ENCODE data around the gene OVAAL.
"Not testable (repeated sequence)": the region's sequence is repeated elsewhere in the genome, so short reads cannot be mapped to it uniquely, and the experiment has no call there.

The OVAAL gene

GRCh38 chr1:180540697-180541594 is 17.8 kb upstream of the OVAAL start:
- H3K27ac ChIP-seq (ENCODE audit: low read depth, low read length), result no peak overlapping the region

GRCh38 chr1:180542113-180542837 is 16.5 kb upstream of the OVAAL start:
- Histone ChIP-seq H3K27ac (ENCODE audit: low read depth, low read length) (no peak overlapping the region), H3K9ac (ENCODE audit: low read depth in 1 of 2, low read length in 2 of 2) (no peak overlapping the region), H3K27me3 (ENCODE audit: control insufficient read depth in 1 of 2, insufficient read depth in 2 of 2, low read length in 2 of 2) (no peaks in the 10 kb centered on the region), H3K4me3 (ENCODE audit: low read depth in 1 of 2, low read length in 2 of 2) (no peak overlapping the region), H3K4me1 (ENCODE audit: control insufficient read depth in 1 of 2, insufficient read depth in 2 of 2, low read length in 2 of 2) (no peaks in the 10 kb centered on the region), H3K9me3 (ENCODE audit: control insufficient read depth in 1 of 2, low read length in 2 of 2) (no peaks in the 10 kb centered on the region), H3K36me3 (ENCODE audit: control insufficient read depth in 1 of 2, insufficient read depth in 2 of 2, low read length in 2 of 2) (no peaks in the 10 kb centered on the region)

More at GRCh38 chr1:180540697-180541594, 17.8 kb upstream of the OVAAL start:
- H3K4me1 ChIP-seq (ENCODE audit: control insufficient read depth in 1 of 2, insufficient read depth in 2 of 2, low read length in 2 of 2), result no peaks in the 10 kb centered on the region
- H3K4me3 ChIP-seq (ENCODE audit: low read depth in 1 of 2, low read length in 2 of 2), result no peak overlapping the region
- peaks cover 0 to 6% of the 10 kb centered on the region in 2 donors for H3K27me3 ChIP-seq (ENCODE audit: control insufficient read depth in 1 of 2, insufficient read depth in 2 of 2, low read length in 2 of 2)
- H3K9ac ChIP-seq (ENCODE audit: low read depth in 1 of 2, low read length in 2 of 2), result no peak overlapping the region
- no peaks in the 10 kb centered on the region for H3K9me3 ChIP-seq (ENCODE audit: control insufficient read depth in 1 of 2, low read length in 2 of 2)
- no peaks in the 10 kb centered on the region for H3K36me3 ChIP-seq (ENCODE audit: control insufficient read depth in 1 of 2, insufficient read depth in 2 of 2, low read length in 2 of 2)

- Histone ChIP-seq H3K9ac (ENCODE audit: low read depth in 1 of 2, low read length in 2 of 2) (no peak overlapping the region), H3K27me3 (ENCODE audit: control insufficient read depth in 1 of 2, insufficient read depth in 2 of 2, low read length in 2 of 2) (no peaks in the 10 kb centered on the region), H3K4me1 (ENCODE audit: control insufficient read depth in 1 of 2, insufficient read depth in 2 of 2, low read length in 2 of 2) (no peaks in the 10 kb centered on the region), H3K27ac (ENCODE audit: low read depth, low read length) (no peak overlapping the region), H3K4me3 (ENCODE audit: low read depth in 1 of 2, low read length in 2 of 2) (no peak overlapping the region), H3K9me3 (ENCODE audit: control insufficient read depth in 1 of 2, low read length in 2 of 2) (no peaks in the 10 kb centered on the region), H3K36me3 (ENCODE audit: control insufficient read depth in 1 of 2, insufficient read depth in 2 of 2, low read length in 2 of 2) (no peaks in the 10 kb centered on the region)
These were observed 16.0 kb upstream of the OVAAL start for GRCh38 chr1:180542838-180543145.

- Histone ChIP-seq H3K9me3 (ENCODE audit: control insufficient read depth in 1 of 2, low read length in 2 of 2) (no peaks in the 10 kb centered on the region), H3K4me1 (ENCODE audit: control insufficient read depth in 1 of 2, insufficient read depth in 2 of 2, low read length in 2 of 2) (no peaks in the 10 kb centered on the region), H3K27ac (ENCODE audit: low read depth, low read length) (no peak overlapping the region), H3K9ac (ENCODE audit: low read depth in 1 of 2, low read length in 2 of 2) (no peak overlapping the region), H3K27me3 (ENCODE audit: control insufficient read depth in 1 of 2, insufficient read depth in 2 of 2, low read length in 2 of 2) (no peaks in the 10 kb centered on the region), H3K4me3 (ENCODE audit: low read depth in 1 of 2, low read length in 2 of 2) (no peak overlapping the region), H3K36me3 (ENCODE audit: control insufficient read depth in 1 of 2, insufficient read depth in 2 of 2, low read length in 2 of 2) (no peaks in the 10 kb centered on the region)
These were observed 14.7 kb upstream of the OVAAL start for GRCh38 chr1:180544050-180544449.

GRCh38 chr1:180545991-180546390 is 12.8 kb upstream of the OVAAL start:
- Histone ChIP-seq H3K27ac (ENCODE audit: low read depth, low read length) (no peak overlapping the region), H3K36me3 (ENCODE audit: control insufficient read depth in 1 of 2, insufficient read depth in 2 of 2, low read length in 2 of 2) (no peaks in the 10 kb centered on the region), H3K9ac (ENCODE audit: low read depth in 1 of 2, low read length in 2 of 2) (no peak overlapping the region), H3K27me3 (ENCODE audit: control insufficient read depth in 1 of 2, insufficient read depth in 2 of 2, low read length in 2 of 2) (no peaks in the 10 kb centered on the region), H3K4me1 (ENCODE audit: control insufficient read depth in 1 of 2, insufficient read depth in 2 of 2, low read length in 2 of 2) (no peaks in the 10 kb centered on the region), H3K9me3 (ENCODE audit: control insufficient read depth in 1 of 2, low read length in 2 of 2) (no peaks in the 10 kb centered on the region), H3K4me3 (ENCODE audit: low read depth in 1 of 2, low read length in 2 of 2) (no peak overlapping the region)

DNA sequence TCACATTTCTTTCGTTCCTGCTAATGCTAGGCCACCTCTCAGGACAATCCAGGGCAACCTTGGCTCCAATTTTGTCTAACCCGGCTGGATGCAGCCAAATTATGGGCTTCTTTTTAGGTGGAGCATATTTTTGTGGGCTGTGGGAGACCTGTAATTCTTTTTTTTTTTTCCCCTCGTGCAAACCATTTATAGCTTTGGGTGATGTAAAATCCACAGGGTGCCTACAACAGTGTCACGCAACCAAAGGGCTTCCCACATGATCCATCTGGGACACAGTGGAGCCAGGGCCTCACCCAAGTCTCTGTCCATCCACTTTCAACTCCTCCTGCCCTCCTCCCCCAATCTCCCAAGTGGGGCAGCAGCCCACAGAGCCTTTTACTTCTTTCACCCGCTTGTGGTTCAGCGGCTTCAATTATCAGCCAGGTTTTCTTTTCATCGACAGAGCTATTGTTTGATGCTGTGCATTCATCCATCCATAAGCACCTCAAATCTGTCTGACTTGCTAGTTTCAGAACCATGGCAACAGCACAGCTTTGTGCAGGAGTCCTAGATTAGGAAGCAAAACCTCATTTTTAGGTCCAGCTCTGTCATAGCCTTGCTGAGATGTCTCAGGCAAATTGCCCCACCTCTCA is 10.0 kb upstream of the OVAAL start:
- Histone ChIP-seq H3K27ac (ENCODE audit: low read depth, low read length) (no peak overlapping the region), H3K9ac (ENCODE audit: low read depth in 1 of 2, low read length in 2 of 2) (no peak overlapping the region), H3K4me1 (ENCODE audit: control insufficient read depth in 1 of 2, insufficient read depth in 2 of 2, low read length in 2 of 2) (no peaks in the 10 kb centered on the region)

DNA sequence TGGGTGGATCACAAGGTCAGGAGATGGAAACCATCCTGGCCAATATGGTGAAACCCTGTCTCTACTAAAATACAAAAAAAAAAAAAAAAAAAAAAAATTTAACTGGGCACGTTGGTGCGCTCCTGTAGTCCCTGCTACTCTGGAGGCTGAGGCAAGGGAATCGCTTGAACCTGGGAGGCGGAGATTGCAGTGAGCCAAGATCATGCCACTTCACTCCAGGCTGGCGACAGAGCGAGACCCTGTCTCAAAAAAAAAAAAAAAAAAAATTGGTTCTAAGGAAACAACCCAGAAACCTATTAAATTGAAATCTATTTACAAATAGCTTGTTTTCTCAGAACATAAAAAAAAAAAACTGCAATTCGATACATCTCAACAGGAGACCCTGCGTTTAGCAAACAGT is 9.0 kb upstream of the OVAAL start:
- not testable (repeated sequence) for H3K9me3 ChIP-seq (ENCODE audit: control insufficient read depth in 1 of 2, low read length in 2 of 2); H3K27ac ChIP-seq (ENCODE audit: low read depth, low read length); H3K4me1 ChIP-seq (ENCODE audit: control insufficient read depth in 1 of 2, insufficient read depth in 2 of 2, low read length in 2 of 2); H3K9ac ChIP-seq (ENCODE audit: low read depth in 1 of 2, low read length in 2 of 2); H3K36me3 ChIP-seq (ENCODE audit: control insufficient read depth in 1 of 2, insufficient read depth in 2 of 2, low read length in 2 of 2); H3K4me3 ChIP-seq (ENCODE audit: low read depth in 1 of 2, low read length in 2 of 2); H3K27me3 ChIP-seq (ENCODE audit: control insufficient read depth in 1 of 2, insufficient read depth in 2 of 2, low read length in 2 of 2)

More for the DNA sequence above, 10.0 kb upstream of the OVAAL start:
- no peaks in the 10 kb centered on the region for H3K9me3 ChIP-seq (ENCODE audit: control insufficient read depth in 1 of 2, low read length in 2 of 2)
- no peaks in the 10 kb centered on the region for H3K27me3 ChIP-seq (ENCODE audit: control insufficient read depth in 1 of 2, insufficient read depth in 2 of 2, low read length in 2 of 2)
- H3K4me3 ChIP-seq (ENCODE audit: low read depth in 1 of 2, low read length in 2 of 2), result no peak overlapping the region
- no peaks in the 10 kb centered on the region for H3K36me3 ChIP-seq (ENCODE audit: control insufficient read depth in 1 of 2, insufficient read depth in 2 of 2, low read length in 2 of 2)

GRCh38 chr1:180550241-180550640 is 8.5 kb upstream of the OVAAL start:
- H3K9ac ChIP-seq (ENCODE audit: low read depth in 1 of 2, low read length in 2 of 2), result no peak overlapping the region
- H3K27me3 ChIP-seq (ENCODE audit: control insufficient read depth in 1 of 2, insufficient read depth in 2 of 2, low read length in 2 of 2), result no peaks in the 10 kb centered on the region
- no peak overlapping the region for H3K4me3 ChIP-seq (ENCODE audit: low read depth in 1 of 2, low read length in 2 of 2)
- H3K36me3 ChIP-seq (ENCODE audit: control insufficient read depth in 1 of 2, insufficient read depth in 2 of 2, low read length in 2 of 2), result no peaks in the 10 kb centered on the region
- no peak overlapping the region for H3K27ac ChIP-seq (ENCODE audit: low read depth, low read length)
- no peaks in the 10 kb centered on the region for H3K4me1 ChIP-seq (ENCODE audit: control insufficient read depth in 1 of 2, insufficient read depth in 2 of 2, low read length in 2 of 2)
- H3K9me3 ChIP-seq (ENCODE audit: control insufficient read depth in 1 of 2, low read length in 2 of 2), result no peaks in the 10 kb centered on the region

- Histone ChIP-seq H3K9ac (ENCODE audit: low read depth in 1 of 2, low read length in 2 of 2) (no peak overlapping the region), H3K27me3 (ENCODE audit: control insufficient read depth in 1 of 2, insufficient read depth in 2 of 2, low read length in 2 of 2) (no peaks in the 10 kb centered on the region), H3K36me3 (ENCODE audit: control insufficient read depth in 1 of 2, insufficient read depth in 2 of 2, low read length in 2 of 2) (no peaks in the 10 kb centered on the region), H3K9me3 (ENCODE audit: control insufficient read depth in 1 of 2, low read length in 2 of 2) (no peaks in the 10 kb centered on the region), H3K27ac (ENCODE audit: low read depth, low read length) (no peak overlapping the region), H3K4me3 (ENCODE audit: low read depth in 1 of 2, low read length in 2 of 2) (no peak overlapping the region), H3K4me1 (ENCODE audit: control insufficient read depth in 1 of 2, insufficient read depth in 2 of 2, low read length in 2 of 2) (no peaks in the 10 kb centered on the region)
These were observed 6.8 kb upstream of the OVAAL start for GRCh38 chr1:180551997-180552396.

GRCh38 chr1:180553046-180553445 is 5.7 kb upstream of the OVAAL start:
- not testable (repeated sequence) for H3K4me3 ChIP-seq (ENCODE audit: low read depth in 1 of 2, low read length in 2 of 2); H3K9me3 ChIP-seq (ENCODE audit: control insufficient read depth in 1 of 2, low read length in 2 of 2); H3K36me3 ChIP-seq (ENCODE audit: control insufficient read depth in 1 of 2, insufficient read depth in 2 of 2, low read length in 2 of 2); H3K27me3 ChIP-seq (ENCODE audit: control insufficient read depth in 1 of 2, insufficient read depth in 2 of 2, low read length in 2 of 2); H3K27ac ChIP-seq (ENCODE audit: low read depth, low read length); H3K4me1 ChIP-seq (ENCODE audit: control insufficient read depth in 1 of 2, insufficient read depth in 2 of 2, low read length in 2 of 2); H3K9ac ChIP-seq (ENCODE audit: low read depth in 1 of 2, low read length in 2 of 2)

Measured in duodenal mucosa (tissue), 2 donors.